Large intestine (tissue), 3 donors: ENCODE results near the gene SPAG6. TPM values are rescaled to one million over a fixed set of nuclear protein-coding genes. Genes with fewer than 3 reads are reported as not detected.

Source experiments
- DNase-seq, 2 donors: peaks; one replicate each; pipeline versions ENCODE4 v3.0.0 to v3.0.0-alpha.2; 2013
- H3K27ac ChIP-seq: one replicate; pipeline ENCODE4 v1.5.1; 2013; ENCODE audit warnings: low read length
- H3K27me3 ChIP-seq: 2 replicates; pipeline ENCODE4 v1.6.1; 2013; ENCODE audit warnings: low read length; ENCODE audit not compliant: control insufficient read depth, insufficient read depth
- H3K36me3 ChIP-seq: 2 replicates; pipeline ENCODE4 v1.6.1; 2013; ENCODE audit warnings: low read length; ENCODE audit not compliant: control insufficient read depth, insufficient read depth
- H3K4me1 ChIP-seq: one replicate; pipeline ENCODE4 v1.6.1; 2013; ENCODE audit warnings: low read length; ENCODE audit not compliant: control insufficient read depth, insufficient read depth
- H3K4me3 ChIP-seq: one replicate; pipeline ENCODE4 v1.5.1; 2013; ENCODE audit warnings: low read length
- H3K9me3 ChIP-seq: one replicate; pipeline ENCODE4 v1.6.1; 2013; ENCODE audit warnings: mild to moderate bottlenecking, low read depth, low read length, moderate library complexity; ENCODE audit not compliant: control insufficient read depth
- WGBS: methylation state at CpG from one replicate; pipeline ENCODE4 v1.1.5; 2013; ENCODE audit warnings: low lambda C conversion rate; ENCODE audit not compliant: insufficient coverage; 5-methylcytosine and 5-hydroxymethylcytosine counted together
- polyA plus RNA-seq: library from polyadenylated mRNA; unstranded; fragments of 120-200 nt; gene quantifications from one replicate; pipeline ENCODE4 v1.2.1, GENCODE V29; 2013

SPAG6 gene
- polyA plus RNA-seq, 1 donor = 0.19 TPM

- Histone ChIP-seq H3K27me3 (no peaks in the 10 kb centered on the region), H3K4me1 (peaks cover 3% of the 10 kb centered on the region), H3K27ac (no peak overlapping the region), H3K4me3 (no peak overlapping the region), H3K36me3 (no peaks in the 10 kb centered on the region), H3K9me3 (no peaks in the 10 kb centered on the region)
- no CpG with 5 or more reads among the region's 4 CpGs for WGBS
- DNase-seq = no peak
These were observed 99.0 kb downstream of the SPAG6 start for GRCh38 chr10:22444219-22444788.

GRCh38 chr10:22445495-22445894, 100.2 kb downstream of the SPAG6 start:
- no peaks in the 10 kb centered on the region for H3K9me3 ChIP-seq
- no peaks in the 10 kb centered on the region for H3K36me3 ChIP-seq
- no peak overlapping the region for H3K4me3 ChIP-seq
- DNase-seq = no peak
- H3K4me1 ChIP-seq = peaks cover 3% of the 10 kb centered on the region
- no CpG with 5 or more reads among the region's 3 CpGs for WGBS
- no peak overlapping the region for H3K27ac ChIP-seq
- H3K27me3 ChIP-seq = no peaks in the 10 kb centered on the region

- Histone ChIP-seq H3K4me3 (no peak overlapping the region), H3K27me3 (no peaks in the 10 kb centered on the region), H3K4me1 (peaks cover 3% of the 10 kb centered on the region), H3K9me3 (no peaks in the 10 kb centered on the region), H3K36me3 (no peaks in the 10 kb centered on the region), H3K27ac (no peak overlapping the region)
- WGBS = no CpG with 5 or more reads among the region's 2 CpGs
- DNase-seq = peak; percentile 39 to 71
These were observed 101.8 kb downstream of the SPAG6 start for GRCh38 chr10:22447068-22447467.

GRCh38 chr10:22451346-22451745, 106.0 kb downstream of the SPAG6 start:
- H3K4me3 ChIP-seq = no peak overlapping the region
- no peaks in the 10 kb centered on the region for H3K4me1 ChIP-seq
- DNase-seq = no peak
- no peaks in the 10 kb centered on the region for H3K9me3 ChIP-seq
- H3K36me3 ChIP-seq = no peaks in the 10 kb centered on the region
- H3K27ac ChIP-seq = no peak overlapping the region
- WGBS = no CpG with 5 or more reads among the region's 7 CpGs
- H3K27me3 ChIP-seq = no peaks in the 10 kb centered on the region

- Histone ChIP-seq H3K27ac (no peak overlapping the region), H3K36me3 (no peaks in the 10 kb centered on the region), H3K4me1 (no peaks in the 10 kb centered on the region), H3K27me3 (no peaks in the 10 kb centered on the region), H3K4me3 (no peak overlapping the region), H3K9me3 (no peaks in the 10 kb centered on the region)
- WGBS = no CpG with 5 or more reads among the region's 8 CpGs
- DNase-seq = no peak
These were observed 108.0 kb downstream of the SPAG6 start for GRCh38 chr10:22453320-22453719.

- WGBS = 75% methylated on average over 2 of the region's 10 CpGs
- no peaks in the 10 kb centered on the region for H3K27me3 ChIP-seq
- no peaks in the 10 kb centered on the region for H3K36me3 ChIP-seq
- H3K4me3 ChIP-seq = no peak overlapping the region
- no peak for DNase-seq
- no peak overlapping the region for H3K27ac ChIP-seq
- H3K4me1 ChIP-seq = no peaks in the 10 kb centered on the region
- H3K9me3 ChIP-seq = no peaks in the 10 kb centered on the region
These were observed 108.8 kb downstream of the SPAG6 start for GRCh38 chr10:22453948-22454591.

GRCh38 chr10:22454634-22455033, 109.3 kb downstream of the SPAG6 start:
- Histone ChIP-seq H3K27ac (no peak overlapping the region), H3K9me3 (no peaks in the 10 kb centered on the region), H3K27me3 (no peaks in the 10 kb centered on the region), H3K4me1 (no peaks in the 10 kb centered on the region), H3K36me3 (no peaks in the 10 kb centered on the region), H3K4me3 (no peak overlapping the region)
- no peak for DNase-seq
- no CpG with 5 or more reads among the region's 1 CpG for WGBS

GRCh38 chr10:22455068-22455857, 110.0 kb downstream of the SPAG6 start:
- WGBS = 80% methylated on average over 1 of the region's 8 CpGs
- H3K4me1 ChIP-seq = no peaks in the 10 kb centered on the region
- no peak overlapping the region for H3K27ac ChIP-seq
- H3K27me3 ChIP-seq = no peaks in the 10 kb centered on the region
- H3K4me3 ChIP-seq = no peak overlapping the region
- H3K36me3 ChIP-seq = no peaks in the 10 kb centered on the region
- H3K9me3 ChIP-seq = no peaks in the 10 kb centered on the region
- no peak for DNase-seq

- no peaks in the 10 kb centered on the region for H3K36me3 ChIP-seq
- H3K27ac ChIP-seq = no peak overlapping the region
- H3K9me3 ChIP-seq = no peaks in the 10 kb centered on the region
- no peak for DNase-seq
- no peaks in the 10 kb centered on the region for H3K4me1 ChIP-seq
- H3K4me3 ChIP-seq = no peak overlapping the region
- WGBS = no CpG with 5 or more reads among the region's 2 CpGs
- H3K27me3 ChIP-seq = no peaks in the 10 kb centered on the region
These were observed 111.2 kb downstream of the SPAG6 start for GRCh38 chr10:22456486-22456885.

GRCh38 chr10:22458272-22459038, 113.2 kb downstream of the SPAG6 start:
- no peaks in the 10 kb centered on the region for H3K9me3 ChIP-seq
- no peaks in the 10 kb centered on the region for H3K27me3 ChIP-seq
- DNase-seq = no peak
- H3K4me1 ChIP-seq = no peaks in the 10 kb centered on the region
- H3K27ac ChIP-seq = no peak overlapping the region
- no peaks in the 10 kb centered on the region for H3K36me3 ChIP-seq
- H3K4me3 ChIP-seq = no peak overlapping the region
- WGBS = 90% methylated on average over 2 of the region's 9 CpGs
